AG10803 (cell line): ENCODE data around the gene SARNP.

Source experiments
- DNase-seq: peaks from one replicate; pipeline ENCODE4 v3.0.0; 2010; ENCODE audit warnings: low read depth
- H3K4me3 ChIP-seq: 2 replicates; pipeline ENCODE4 v1.5.1; 2011; ENCODE audit warnings: mild to moderate bottlenecking, low read length, control low read depth
- CTCF ChIP-seq: conservative IDR thresholded peaks from 2 replicates; pipeline ENCODE4 v1.5.1; 2011; ENCODE audit warnings: mild to moderate bottlenecking, low read length, control low read depth, inconsistent platforms

Gene SARNP

GRCh38 chr12:55728186-55728938, 89.2 kb downstream of the SARNP start:
- peak; percentile 62 for DNase-seq
- peak overlapping the region; percentile 95 for H3K4me3 ChIP-seq
- TF ChIP-seq CTCF = no peak

- TF ChIP-seq CTCF = no peak
- H3K4me3 ChIP-seq = peak overlapping the region; percentile 95
- DNase-seq = no peak
These were observed 89.8 kb downstream of the SARNP start for GRCh38 chr12:55727643-55728185.

- no peak for DNase-seq
- H3K4me3 ChIP-seq = peak overlapping the region; percentile 95
- TF ChIP-seq CTCF = no peak
These were observed 90.6 kb downstream of the SARNP start for GRCh38 chr12:55726971-55727370.

GRCh38 chr12:55725556-55725955, 92.0 kb downstream of the SARNP start:
- H3K4me3 ChIP-seq = no peak overlapping the region
- TF ChIP-seq CTCF = no peak
- no peak for DNase-seq

GRCh38 chr12:55724940-55725309, 92.6 kb downstream of the SARNP start:
- H3K4me3 ChIP-seq = no peak overlapping the region
- no peak for TF ChIP-seq CTCF
- no peak for DNase-seq

GRCh38 chr12:55724226-55724939, 93.1 kb downstream of the SARNP start:
- H3K4me3 ChIP-seq = no peak overlapping the region
- DNase-seq = peak; percentile 70
- TF ChIP-seq CTCF = peak; percentile 72
